ENCODE measurements around the gene DNAI1.
"Not testable (repeated sequence)": the region's sequence is repeated elsewhere in the genome, so short reads cannot be mapped to it uniquely, and the experiment has no call there.

Gene DNAI1

DNA sequence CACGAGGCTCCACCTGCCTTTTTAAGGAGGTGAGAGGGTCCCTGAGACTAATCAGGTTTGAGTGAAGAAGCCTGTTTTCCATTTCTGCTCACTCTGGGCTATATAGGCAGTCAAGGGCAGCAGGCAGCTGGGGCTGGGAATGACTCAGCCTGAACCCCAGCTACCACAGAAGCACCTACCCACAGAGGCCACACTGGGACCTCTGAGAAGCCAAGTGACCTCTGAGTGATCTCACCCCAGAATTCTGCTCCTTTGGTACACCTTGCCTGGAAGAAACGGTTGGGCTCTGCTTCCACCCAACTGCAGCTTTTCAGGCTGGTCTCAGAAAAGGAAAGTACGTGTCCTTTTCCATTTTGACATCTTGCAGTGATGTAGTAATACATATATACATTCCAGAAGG is 7.1 kb upstream of the DNAI1 start:
- DNase-seq = peak; percentile 29

DNA sequence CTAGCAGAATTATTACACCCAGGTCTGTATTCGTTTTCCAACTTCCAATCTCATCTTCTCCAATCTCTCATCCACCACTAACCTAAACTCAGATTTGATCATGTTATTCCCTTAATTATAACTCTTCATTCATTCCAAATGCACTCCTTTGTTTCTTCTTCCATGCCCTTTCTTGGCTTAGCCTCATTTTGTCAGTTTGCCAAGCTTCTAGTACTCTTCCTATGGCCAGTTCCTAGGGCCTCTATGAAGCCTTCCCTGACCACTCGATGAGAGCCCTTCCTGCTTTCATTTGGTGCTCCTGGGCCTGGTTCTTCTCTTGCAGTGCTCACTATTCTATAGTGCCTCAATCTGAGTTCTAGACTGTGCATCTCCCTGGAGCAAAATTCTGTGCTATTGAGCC is 6.0 kb upstream of the DNAI1 start:
- no peak for DNase-seq

DNA sequence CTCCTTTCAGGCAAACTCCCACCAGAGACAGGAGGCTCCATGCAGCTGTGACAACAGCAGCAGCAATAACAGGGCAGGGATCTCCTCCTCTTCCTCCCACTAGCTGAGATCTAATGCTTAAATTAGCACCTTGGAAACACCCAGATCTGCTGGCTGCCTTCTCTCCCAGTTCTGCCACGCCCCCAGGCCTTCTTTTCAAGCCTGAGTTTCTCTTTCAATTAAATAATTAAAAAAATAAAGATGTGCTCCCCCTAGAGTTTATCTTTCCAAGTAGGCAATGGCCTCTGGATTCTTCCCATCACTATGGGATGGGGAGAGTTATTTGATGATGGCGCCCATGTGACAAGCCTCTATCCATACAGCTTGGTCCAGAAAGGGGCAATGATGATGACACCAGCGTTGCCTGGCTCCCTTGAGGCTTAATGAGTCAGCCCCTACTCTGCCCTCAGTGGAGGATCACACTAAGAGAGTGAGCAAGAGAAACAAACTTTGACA is 4.0 kb upstream of the DNAI1 start:
- no peak for DNase-seq

GRCh38 chr9:34456151-34456550 is 2.5 kb upstream of the DNAI1 start:
- DNase-seq = peak; percentile 35

DNA sequence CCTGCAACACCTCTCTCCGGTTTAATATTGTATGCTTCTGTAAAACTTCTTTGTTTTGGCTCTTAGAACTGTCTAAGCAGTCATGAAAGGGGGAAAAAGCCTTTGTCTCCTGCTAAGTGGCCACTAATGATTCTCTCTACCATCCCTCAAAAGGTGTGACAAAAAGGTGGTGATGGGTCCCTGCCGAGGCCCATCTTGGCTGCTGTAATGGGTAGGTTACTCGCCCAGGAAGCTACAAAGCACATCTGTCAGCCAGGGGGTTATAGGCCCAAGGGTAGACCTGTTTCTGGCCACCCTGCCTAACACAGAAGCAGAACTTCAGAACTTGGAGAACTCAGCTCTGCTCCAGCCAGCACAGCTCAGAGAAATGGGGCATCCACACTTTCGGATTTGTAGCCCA is 1.9 kb upstream of the DNAI1 start:
- DNase-seq = no peak

GRCh38 chr9:34457266-34458012 is 1.2 kb upstream of the DNAI1 start:
- no peak for DNase-seq

- DNase-seq = no peak
Observed at GRCh38 chr9:34458959-34459340, 345 bp downstream of the DNAI1 start.

DNA sequence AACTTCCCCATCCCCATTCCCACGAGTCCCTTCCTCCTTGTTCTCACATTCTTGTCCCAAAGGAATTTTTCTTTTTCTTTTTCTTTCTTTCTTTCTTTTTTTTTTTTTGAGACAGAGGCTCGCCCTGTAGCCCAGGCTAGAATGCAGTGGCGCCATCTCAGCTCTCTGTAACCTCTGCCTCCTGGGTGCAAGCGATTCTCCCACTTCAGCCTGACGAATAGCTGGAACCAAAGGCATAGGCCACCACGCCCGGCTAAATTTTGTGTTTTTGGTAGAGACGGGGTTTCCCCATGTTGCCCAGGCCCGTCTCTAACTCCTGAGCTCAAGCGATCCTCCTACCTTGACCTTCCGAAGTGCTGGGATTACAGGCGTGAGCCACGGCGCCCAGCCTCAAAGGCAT is 751 bp downstream of the DNAI1 start:
- DNase-seq = no peak

GRCh38 chr9:34459941-34460340 is 1.3 kb downstream of the DNAI1 start:
- DNase-seq = no peak

DNA sequence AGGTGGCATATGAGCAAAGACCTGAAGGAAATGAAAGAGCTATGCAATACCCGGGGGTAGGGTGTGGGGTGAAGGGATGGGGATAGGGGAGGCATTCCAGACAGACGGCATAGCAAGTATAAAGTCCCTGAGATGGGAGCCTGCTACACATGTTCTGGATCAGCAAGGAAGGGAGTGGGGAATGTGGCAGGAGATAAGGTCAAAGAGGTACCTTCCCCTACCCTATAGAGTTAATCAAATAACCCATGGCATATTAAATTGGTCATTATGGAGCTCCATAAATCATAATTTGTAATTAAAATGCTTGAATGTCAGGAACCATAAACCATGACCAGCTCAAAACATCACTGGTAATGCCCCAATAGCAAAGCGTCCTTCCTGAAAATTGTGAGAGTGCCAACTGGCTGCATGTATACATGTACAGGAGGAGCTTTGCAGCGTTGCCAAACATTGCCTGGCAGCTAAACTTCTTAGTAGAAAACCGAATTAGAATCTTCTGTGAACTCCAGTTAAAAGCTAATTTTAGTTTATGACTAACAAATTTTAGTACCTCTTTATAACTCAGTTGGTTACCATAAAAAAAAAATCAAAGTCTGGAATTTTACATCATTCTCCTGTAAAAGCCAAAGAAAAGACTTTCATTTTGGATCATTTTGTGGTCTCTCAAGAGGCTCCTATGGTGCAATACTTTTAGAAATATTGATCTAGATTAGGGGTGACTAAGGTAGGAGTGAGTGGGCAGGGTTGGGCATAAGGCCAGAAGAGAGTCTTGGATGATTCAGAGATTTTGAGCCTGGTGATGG is 4.7 kb downstream of the DNAI1 start:
- DNase-seq = no peak

DNA sequence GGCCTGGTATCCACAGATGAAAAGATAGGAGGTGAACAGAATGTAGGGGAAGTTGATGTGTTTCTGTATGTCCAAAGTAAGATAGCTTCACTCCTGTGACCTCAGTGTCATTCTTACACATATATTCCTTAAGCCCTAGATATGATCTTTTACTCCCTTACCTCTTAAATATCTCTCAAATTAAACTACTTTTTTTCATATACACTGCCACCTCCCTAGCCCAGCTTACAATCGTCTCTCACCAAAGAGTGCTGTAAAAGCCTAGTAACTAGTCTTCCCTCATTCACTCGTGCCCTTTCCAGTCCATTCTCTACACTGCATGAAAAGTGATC is 5.3 kb downstream of the DNAI1 start:
- DNase-seq = no peak

DNA sequence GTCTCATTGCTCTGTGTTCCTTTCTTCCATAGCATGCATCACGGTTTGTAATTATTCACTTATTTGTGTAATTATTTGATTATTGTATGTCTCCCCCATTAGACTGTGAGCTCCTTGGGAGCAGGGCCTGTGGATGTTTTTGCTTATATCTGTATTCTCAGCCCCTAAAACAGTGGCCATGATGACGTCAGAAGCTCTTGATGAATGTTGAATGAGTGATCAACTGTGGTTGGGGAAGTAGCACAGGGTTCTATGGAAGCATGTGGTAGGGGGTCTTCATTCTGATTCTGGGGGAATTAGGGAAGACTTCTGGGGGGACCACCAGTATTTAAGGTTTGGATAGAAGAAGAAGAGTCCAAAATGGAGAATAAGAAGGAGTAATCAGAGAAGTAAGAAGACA is 6.0 kb downstream of the DNAI1 start:
- no peak for DNase-seq

- DNase-seq = no peak
Observed at GRCh38 chr9:34465468-34465867, 6.9 kb downstream of the DNAI1 start.

GRCh38 chr9:34475097-34475496 is 16.5 kb downstream of the DNAI1 start:
- no peak for DNase-seq

DNA sequence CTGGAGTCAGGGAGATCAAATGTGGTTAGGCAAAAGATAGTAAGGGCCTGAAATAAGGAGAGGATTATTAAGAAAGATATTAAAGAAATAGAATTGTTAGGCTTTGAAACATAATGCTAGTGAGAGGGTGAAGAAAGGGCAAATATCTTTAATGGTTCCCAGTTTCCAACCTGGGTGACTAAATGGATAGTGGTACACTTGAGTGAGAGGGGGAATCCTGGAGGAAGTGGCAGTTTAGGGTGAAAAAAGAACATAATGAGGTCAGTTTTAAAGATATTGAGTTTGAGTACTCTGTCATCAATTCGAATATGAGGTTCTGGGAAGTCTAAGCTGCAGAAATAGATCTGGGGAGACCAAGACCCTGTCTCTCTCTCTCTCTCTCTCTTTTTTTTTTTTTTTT is 18.9 kb downstream of the DNAI1 start:
- DNase-seq = no peak

DNA sequence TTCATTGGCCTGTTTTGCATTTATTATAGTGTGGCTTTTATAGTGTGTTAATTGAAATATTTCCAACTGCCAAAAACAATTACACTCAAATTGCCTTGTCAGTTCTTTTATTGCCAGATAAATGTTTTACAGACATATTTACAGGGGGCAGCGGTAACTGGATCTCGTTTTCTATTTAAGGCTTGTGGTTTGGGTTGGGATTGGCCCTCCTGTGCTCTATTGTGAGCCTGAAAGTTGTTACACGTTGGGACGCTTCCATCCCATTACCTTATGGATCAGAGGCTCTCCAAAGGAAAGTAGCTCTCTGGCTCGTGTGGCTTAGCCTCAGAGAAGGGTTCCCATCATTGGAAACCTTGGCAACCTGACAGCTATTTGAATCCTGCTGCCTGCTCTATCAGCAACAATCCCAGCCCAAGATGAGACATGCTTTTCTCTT is 20.8 kb downstream of the DNAI1 start:
- DNase-seq = no peak

DNA sequence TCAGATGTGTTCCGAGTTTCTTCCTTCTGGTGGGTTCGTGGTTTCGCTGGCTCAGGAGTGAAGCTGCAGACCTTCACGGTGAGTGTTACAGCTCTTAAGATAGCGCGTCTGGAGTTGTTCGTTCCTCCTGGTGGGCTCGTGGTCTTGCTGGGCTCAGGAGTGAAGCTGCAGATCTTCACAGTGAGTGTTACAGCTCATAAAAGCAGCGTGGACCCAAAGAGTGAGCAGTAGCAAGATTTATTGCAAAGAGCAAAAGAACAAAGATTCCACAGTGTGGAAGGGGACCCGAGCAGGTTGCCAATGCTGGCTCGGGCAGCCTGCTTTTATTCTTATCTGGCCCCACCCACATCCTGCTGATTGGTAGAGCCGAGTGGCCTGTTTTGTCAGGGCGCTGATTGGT is 23.0 kb downstream of the DNAI1 start:
- DNase-seq = not testable (repeated sequence)

GRCh38 chr9:34482746-34483145 is 24.1 kb downstream of the DNAI1 start:
- not testable (repeated sequence) for DNase-seq

GRCh38 chr9:34484678-34485077 is 26.1 kb downstream of the DNAI1 start:
- DNase-seq = no peak

DNA sequence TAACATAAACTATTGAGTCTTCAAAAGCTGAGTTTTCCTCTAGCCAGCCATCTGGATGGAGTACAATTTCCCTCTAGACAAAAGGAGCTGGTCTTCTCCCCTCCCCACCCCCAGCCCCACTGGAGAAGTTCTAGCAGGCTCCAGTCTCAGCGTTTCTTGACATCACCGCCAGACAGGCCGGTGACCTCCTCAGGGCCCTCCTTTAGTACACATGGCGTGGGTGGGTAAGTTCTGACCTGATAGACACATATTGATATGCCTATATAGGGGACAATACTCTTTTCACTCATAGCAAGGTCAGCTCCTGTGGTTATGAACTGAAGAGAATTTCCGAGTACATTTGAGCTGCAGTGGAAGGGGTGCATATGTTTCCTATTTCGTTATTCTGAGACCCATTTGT is 27.2 kb downstream of the DNAI1 start:
- no peak for DNase-seq

GRCh38 chr9:34486572-34486971 is 28.0 kb downstream of the DNAI1 start:
- no peak for DNase-seq

GRCh38 chr9:34490360-34490759 is 31.8 kb downstream of the DNAI1 start:
- no peak for DNase-seq

- no peak for DNase-seq
Observed at GRCh38 chr9:34490760-34491159, 32.2 kb downstream of the DNAI1 start.

- no peak for DNase-seq
Observed at GRCh38 chr9:34491596-34491995, 33.0 kb downstream of the DNAI1 start.

DNA sequence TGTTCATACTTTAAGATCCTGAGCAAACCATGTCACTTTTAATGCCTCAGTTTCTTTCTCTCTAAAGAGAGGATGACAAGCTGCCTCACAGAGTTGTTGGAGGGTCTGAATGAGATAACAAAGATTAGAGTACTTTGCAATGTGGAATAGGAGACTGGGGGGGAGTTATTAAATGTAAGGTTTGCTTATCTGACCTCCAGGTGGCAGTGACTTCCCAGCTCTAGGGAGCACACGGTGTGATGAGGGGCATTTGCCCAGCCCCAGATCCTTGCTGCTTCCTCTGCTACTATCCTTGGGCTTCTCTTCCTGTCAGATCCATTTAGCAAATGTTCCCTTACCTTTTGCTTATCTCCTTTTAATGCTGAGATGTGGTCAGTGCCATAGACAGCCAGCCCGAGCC is 33.4 kb downstream of the DNAI1 start:
- DNase-seq = no peak
